Tibial nerve (tissue), 4 donors: ENCODE measurements around the gene RAB4B.

Source experiments
- CTCF ChIP-seq, 5 experiments: fragments of 200-600 bp in 3 of 5; fragments of 450-650 bp in 2 of 5; sonication (generic) in 3 of 5; IDR thresholded peaks; one replicate each; pipeline ENCODE4 v1.5.1; 2016 to 2019; ENCODE audit warnings: antibody characterized with exemption in 5 of 5, mild to moderate bottlenecking in 3 of 5, moderate library complexity in 2 of 5
- EP300 ChIP-seq, 2 donors: sonication (generic); formaldehyde crosslinking; IDR thresholded peaks; one replicate each; pipeline ENCODE4 v1.6.1; 2017; ENCODE audit warnings: antibody characterized with exemption in 2 of 2, mild to moderate bottlenecking in 1 of 2

GRCh38 chr19:40780582-40780981 lies 2.5 kb downstream of the RAB4B start:
- TF ChIP-seq CTCF (IDR thresholded peaks at IDR 0.05) (no peak), EP300 (IDR thresholded peaks at IDR 0.05) (no peak)
